Raji (cell line): ENCODE results near the gene RASGRP3.

Experiments
- POLR2A ChIP-seq: IDR thresholded peaks from 2 replicates; pipeline ENCODE4 v1.6.1; 2011; ENCODE audit warnings: low read depth, low read length, control low read depth; ENCODE audit not compliant: insufficient read depth

The RASGRP3 gene

DNA sequence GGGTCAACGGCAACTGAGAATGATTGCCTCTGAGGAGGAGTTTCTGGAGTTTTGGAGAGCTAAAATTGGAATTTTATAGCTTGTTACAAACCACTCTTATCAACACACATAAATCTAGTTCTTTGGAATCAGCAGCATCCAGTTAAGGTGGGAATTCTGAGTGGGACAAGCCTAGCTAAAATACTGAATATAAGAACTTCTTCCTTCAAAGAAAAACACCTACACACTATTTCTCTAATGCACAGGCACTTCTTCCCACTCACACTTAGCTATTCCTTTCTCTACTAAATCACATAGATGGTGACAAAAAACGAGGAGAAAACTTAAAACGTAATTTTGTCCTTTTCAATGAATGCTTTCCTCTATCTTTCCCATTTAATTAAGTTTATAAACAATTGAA lies 79.2 kb downstream of the RASGRP3 start:
- TF ChIP-seq POLR2A = no peak

DNA sequence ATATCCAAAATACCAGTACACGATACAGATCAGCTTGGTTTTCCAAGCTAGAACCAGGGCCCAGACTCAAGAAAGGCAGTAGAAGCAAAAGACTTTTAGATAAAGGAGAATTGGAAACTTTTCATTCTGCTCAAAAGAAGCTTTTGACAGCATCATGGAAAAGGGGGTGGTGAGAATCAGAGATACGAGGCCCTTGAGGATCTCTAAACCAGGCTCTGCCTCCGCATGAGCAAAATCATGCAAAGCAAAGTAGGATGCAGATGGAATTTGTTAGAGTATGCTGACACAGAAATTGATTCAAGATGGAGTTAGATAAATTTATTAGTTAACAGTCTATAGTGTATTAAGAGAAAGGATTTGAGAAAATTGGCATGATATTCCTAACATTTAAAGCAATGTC lies 82.9 kb downstream of the RASGRP3 start:
- no peak for TF ChIP-seq POLR2A

GRCh38 chr2:33560017-33560416 lies 83.6 kb downstream of the RASGRP3 start:
- no peak for TF ChIP-seq POLR2A

- no peak for TF ChIP-seq POLR2A
Observed at GRCh38 chr2:33561872-33562271, 85.4 kb downstream of the RASGRP3 start.

- TF ChIP-seq POLR2A = no peak
Observed at GRCh38 chr2:33570681-33571080, 94.2 kb downstream of the RASGRP3 start.

- no peak for TF ChIP-seq POLR2A
Observed at GRCh38 chr2:33573657-33574056, 97.2 kb downstream of the RASGRP3 start.

DNA sequence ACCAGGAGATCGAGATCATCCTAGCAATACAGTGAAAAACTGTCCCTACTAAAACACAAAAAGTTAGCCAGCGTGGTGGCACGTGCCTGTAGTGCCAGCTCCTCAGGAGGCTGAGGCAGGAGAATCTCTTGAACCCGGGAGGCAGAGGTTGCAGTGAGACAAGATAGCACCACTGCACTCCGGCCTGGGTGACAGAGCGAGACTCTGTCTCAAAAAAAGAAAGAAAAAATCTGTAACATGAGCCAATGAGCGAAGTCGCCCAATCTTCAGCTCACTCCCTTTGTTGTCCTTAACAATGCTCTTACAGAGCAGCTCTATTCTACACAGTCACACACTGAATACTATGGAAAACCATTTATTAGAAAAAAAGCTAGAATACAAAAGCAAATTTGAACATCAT lies 100.6 kb downstream of the RASGRP3 start:
- TF ChIP-seq POLR2A = no peak

DNA sequence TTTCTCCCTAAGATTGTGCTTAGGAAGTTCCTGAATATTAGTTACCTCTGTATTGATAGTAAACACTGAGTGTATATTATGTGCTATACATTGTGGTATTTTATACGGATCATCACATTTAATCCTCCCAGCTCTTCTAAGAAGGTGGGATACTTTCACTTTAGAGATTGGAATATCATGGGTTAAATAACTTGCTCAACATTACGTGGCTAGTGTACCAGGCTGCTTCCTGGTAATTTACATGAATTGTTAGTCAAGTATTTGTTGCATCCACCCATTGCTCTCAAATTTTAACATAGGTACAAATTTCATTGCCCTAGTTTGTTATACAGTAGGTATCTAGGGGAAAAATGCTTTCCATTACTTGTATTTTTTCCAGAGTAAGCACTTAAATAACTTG lies 101.2 kb downstream of the RASGRP3 start:
- no peak for TF ChIP-seq POLR2A

- TF ChIP-seq POLR2A = no peak
Observed at GRCh38 chr2:33579227-33579626, 102.8 kb downstream of the RASGRP3 start.

DNA sequence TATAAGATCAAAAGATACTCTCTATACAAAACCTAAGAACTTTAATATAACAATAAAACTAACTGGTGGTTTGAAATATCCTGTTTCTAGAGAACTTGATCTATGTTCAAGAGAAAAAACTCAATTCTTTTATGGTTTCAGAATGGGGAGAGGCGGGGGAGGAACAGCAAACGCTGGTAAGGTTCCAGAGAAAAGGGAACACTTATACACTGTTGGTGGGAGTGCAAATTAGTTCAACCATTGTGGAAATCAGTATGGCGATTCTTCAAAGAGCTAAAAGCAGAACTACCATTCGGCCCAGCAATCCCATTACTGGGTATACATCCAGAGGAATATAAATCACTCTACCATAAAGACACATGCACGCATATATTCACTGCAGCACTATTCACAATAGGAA lies 105.4 kb downstream of the RASGRP3 start:
- TF ChIP-seq POLR2A = no peak

DNA sequence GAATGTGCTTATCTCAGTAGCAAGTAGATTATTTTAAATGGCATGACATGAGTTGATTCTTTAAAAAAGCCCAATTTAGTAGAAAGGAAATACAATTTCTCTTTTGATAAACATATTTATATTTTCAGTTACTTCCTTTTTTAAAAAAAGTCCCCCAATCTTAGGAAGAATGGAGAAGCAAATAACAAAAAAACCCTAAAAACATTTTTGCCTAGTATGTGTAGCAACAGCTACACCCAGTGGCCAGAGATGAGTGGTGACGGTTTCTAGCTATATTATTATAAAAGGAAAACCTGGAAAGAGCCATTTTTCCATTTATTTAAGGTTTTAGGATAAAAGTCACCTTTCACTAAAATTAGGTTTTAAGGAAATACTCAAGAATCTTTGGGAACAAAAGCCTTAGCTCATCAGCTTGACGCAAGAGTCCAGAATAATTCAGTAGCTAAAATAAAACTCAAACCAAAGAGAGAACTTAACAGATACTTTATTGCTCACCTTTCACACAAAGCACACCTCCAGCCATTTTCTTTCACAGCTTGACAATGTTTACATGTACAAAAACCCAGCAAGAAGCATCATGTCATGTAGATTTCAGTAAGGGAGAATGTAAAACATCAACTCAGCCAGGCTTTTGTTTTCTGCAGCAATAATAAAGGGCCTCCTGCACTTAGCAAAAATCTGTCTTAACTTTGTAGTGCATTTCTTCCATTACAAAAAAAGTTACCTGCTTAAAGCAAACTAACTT lies 106.9 kb downstream of the RASGRP3 start:
- TF ChIP-seq POLR2A = no peak

GRCh38 chr2:33586766-33587165 lies 110.3 kb downstream of the RASGRP3 start:
- TF ChIP-seq POLR2A = no peak

GRCh38 chr2:33588232-33588631 lies 111.8 kb downstream of the RASGRP3 start:
- no peak for TF ChIP-seq POLR2A

GRCh38 chr2:33589444-33589843 lies 113.0 kb downstream of the RASGRP3 start:
- no peak for TF ChIP-seq POLR2A

DNA sequence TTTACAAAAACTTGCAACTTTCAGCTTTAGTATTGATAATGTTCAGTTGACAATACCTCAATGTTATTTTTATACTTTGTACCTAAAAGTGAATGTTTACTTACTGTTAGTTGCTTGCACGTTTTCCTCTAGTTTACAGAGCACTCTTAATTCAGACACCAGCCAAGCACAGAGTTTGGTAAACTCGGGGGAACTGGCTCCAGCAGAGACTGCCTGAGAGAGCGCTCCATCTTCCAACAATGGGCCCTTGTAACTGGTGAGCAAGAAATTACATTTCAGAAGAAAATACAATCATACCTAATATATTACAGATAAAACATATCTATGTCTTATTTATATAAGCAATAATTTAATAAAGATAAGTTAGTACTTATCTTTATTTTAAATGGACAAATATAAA lies 118.9 kb downstream of the RASGRP3 start:
- no peak for TF ChIP-seq POLR2A

DNA sequence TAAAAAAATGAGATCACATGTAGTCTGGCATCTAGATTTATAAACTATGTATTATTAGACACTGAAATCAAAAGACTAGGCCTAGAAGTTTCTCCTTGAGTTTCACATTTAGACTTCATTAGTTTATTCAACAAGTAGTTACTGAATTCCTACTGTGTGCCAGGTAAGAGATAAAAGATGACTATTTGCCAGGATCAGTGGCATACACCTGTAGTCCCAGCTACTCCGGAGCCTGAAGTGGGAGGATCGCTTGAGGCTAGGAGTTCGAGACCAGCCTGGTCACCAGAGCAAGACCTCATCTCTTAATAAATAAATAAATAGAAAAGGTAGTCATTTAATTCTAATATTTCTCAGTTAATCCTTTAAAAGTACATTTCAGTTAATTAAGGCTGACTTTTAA lies 120.6 kb downstream of the RASGRP3 start:
- no peak for TF ChIP-seq POLR2A

GRCh38 chr2:33598561-33599174 lies 122.2 kb downstream of the RASGRP3 start:
- no peak for TF ChIP-seq POLR2A
